ENCODE data around the gene KNDC1.
"Not testable (repeated sequence)": the region's sequence is repeated elsewhere in the genome, so short reads cannot be mapped to it uniquely, and the experiment has no call there.

The KNDC1 gene

DNA sequence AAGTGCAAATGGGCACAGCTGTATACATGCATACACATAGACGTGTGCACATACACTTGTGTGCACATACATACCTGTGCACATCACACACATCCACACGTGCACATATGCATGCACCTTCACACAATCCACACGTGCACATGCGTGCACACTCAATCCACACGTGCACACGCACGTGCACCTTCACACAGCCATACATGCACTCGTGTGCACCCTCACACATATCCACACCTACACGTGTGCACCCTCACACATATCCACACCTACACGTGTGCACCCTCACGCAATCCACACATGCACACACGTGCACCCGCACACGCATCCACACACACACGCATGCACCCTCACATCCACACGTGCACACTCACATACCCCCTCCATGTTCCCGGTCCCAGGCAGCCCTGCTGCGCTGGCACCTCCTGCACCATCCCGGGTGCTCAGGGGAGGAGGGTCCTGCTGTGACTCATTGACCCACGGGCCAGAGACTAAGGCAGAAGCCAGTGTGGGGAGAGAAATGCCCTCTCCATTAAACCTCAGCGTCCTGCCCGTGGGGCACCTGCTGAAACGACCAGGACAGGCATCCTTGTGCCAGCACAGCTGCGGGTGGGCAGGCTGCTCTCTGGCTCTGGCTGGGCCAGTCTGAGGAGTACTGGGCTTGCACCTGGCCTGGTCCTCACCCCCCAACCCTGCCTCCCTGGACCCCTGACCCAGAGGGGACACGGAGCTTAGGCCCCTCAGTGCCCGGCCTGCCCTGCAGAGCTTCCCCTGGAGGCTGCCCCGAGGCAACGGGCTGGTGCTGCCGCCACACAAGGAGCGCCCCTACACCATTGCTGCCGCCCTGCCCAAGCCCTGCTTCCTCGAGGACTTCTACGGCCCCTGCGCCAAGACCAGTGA lies 52.2 kb downstream of the KNDC1 start:
- no peaks in the 10 kb centered on the region for H3K4me1 Mint-ChIP-seq
- H3K4me3 Mint-ChIP-seq, result no peak overlapping the region
- H3K27me3 Mint-ChIP-seq, result peaks cover 4% of the 10 kb centered on the region
- DNase-seq (no peak), ATAC-seq (no peak)
- H3K36me3 Mint-ChIP-seq (ENCODE audit: low read depth), result no peaks in the 10 kb centered on the region
- H3K9me3 Mint-ChIP-seq, result no peaks in the 10 kb centered on the region
- H3K27ac Mint-ChIP-seq, result no peak overlapping the region

DNA sequence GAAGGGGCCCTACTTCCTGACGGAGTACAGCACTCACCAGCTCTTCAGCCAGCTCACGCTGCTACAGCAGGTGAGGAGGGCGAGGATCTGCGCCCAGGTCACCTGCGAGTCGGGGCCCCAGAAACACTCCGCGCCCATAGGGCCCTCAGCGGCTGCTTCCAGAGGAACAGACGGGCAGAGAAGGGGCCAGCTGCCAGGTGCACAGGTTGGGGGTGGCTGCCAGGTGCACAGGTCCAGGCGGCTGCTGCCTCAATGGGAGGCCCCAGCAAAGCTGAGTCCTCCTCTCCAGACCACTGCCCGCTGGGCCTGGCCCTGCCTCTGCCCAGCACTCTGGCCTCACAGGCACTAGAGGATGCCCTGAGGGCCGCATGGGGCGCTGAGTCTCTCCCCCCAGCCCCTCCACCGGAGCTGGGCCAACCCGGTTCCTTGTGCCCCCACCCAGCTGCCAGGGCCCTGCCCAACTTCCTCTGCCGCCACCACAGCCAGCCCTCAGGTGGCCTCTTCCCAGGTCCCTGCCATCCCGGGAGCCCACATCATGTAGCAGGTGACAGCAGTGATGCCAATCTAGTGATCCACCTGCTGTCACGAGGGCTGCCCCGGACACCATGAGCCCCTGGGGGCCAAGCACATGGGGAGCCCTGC lies 53.0 kb downstream of the KNDC1 start:
- no peaks in the 10 kb centered on the region for H3K9me3 Mint-ChIP-seq
- H3K27me3 Mint-ChIP-seq, result peaks cover 4% of the 10 kb centered on the region
- H3K4me1 Mint-ChIP-seq, result no peaks in the 10 kb centered on the region
- no peak overlapping the region for H3K27ac Mint-ChIP-seq
- no peaks in the 10 kb centered on the region for H3K36me3 Mint-ChIP-seq (ENCODE audit: low read depth)
- H3K4me3 Mint-ChIP-seq, result no peak overlapping the region
- DNase-seq (no peak), ATAC-seq (no peak)

DNA sequence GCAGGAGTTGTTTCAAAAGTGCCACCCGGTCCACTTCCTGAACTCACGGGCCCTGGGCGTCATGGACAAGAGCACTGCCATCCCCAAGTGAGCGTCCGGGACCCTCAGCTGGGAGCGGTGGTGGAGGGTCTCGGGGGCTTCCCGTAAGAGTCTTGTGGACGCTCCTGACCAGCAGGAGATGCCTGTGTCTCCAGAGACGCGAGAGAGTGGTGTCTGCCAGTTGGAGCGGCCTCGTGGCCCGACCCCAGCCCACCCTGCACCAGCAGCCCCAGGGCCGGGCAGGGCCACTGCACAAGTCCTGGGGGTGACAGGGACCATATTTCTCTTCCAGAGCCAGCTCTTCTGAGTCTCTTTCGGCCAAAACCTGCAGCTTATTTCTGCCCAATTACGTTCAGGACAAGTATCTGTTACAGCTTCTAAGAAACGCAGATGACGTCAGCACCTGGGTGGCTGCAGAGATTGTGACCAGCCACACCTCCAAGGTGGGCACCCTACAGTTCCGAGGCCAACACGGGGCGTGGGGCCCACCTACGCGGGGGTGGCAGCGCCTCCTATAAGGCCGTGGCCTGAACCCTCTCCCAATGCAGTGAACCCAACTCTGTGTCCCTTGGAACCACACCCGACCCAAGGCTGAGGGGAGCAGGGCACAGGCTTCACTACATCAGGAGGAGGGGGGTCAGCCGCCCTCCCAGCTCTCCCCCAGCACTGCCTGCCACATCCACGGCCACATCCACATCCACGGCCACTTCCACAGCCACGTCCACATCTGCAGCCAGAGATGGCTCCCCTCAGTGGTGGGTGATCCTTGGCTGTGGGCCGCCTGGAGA lies 53.8 kb downstream of the KNDC1 start:
- Mint-ChIP-seq H3K36me3 (ENCODE audit: low read depth) (no peaks in the 10 kb centered on the region), H3K27ac (no peak overlapping the region), H3K27me3 (peaks cover 4% of the 10 kb centered on the region), H3K4me1 (no peaks in the 10 kb centered on the region), H3K9me3 (no peaks in the 10 kb centered on the region), H3K4me3 (no peak overlapping the region)
- DNase-seq, result no peak
- no peak for ATAC-seq

GRCh38 chr10:133214468-133215410 lies 54.7 kb downstream of the KNDC1 start:
- H3K27ac Mint-ChIP-seq, result no peak overlapping the region
- DNase-seq (no peak), ATAC-seq (no peak)
- H3K4me1 Mint-ChIP-seq, result no peaks in the 10 kb centered on the region
- peaks cover 9% of the 10 kb centered on the region for H3K27me3 Mint-ChIP-seq
- no peaks in the 10 kb centered on the region for H3K36me3 Mint-ChIP-seq (ENCODE audit: low read depth)
- no peaks in the 10 kb centered on the region for H3K9me3 Mint-ChIP-seq
- no peak overlapping the region for H3K4me3 Mint-ChIP-seq

DNA sequence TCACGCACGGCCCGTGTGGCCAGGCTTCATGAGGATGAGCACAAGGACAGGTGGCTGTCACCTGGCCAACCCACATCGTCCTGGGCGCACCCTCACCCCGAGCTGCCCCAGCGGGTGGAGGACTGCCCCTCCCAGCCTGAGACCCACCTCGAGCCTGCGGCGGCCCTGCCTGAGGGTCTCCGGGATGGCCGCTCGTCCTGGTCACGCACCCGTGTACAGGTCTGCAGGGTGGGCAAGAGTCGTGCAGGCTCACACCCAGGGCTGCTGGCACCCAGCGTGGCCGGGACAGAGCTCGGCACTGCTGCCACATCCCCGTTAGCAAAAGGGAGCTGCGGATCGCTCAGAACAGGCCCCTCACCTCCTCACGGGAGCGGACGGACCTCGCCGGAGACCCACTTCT lies 55.6 kb downstream of the KNDC1 start:
- Mint-ChIP-seq H3K4me3 (no peak overlapping the region), H3K36me3 (ENCODE audit: low read depth) (no peaks in the 10 kb centered on the region), H3K9me3 (no peaks in the 10 kb centered on the region), H3K27me3 (peaks cover 10% of the 10 kb centered on the region), H3K27ac (no peak overlapping the region), H3K4me1 (no peaks in the 10 kb centered on the region)
- DNase-seq, result no peak
- no peak for ATAC-seq

DNA sequence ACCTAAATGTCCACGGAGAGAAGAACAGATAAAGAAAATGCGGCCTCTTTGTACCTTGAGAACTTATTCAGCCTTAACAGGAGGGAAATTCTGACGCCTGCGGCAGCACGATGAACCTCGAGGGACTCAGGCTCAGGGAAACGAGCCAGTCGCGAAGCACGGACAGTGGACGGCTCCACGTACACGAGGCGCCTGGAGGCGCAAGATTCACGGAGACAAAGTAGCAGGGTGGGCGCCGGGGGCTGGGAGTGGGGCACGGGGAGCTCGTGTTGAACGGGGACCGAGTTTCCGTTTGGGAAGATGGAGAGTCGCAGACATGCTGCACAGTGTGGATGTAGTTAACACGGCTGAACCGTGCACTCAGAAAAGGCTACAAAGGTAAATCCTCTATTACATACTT lies 56.8 kb downstream of the KNDC1 start:
- ATAC-seq (no peak), DNase-seq (no peak)
- H3K27ac Mint-ChIP-seq, result no peak overlapping the region
- no peaks in the 10 kb centered on the region for H3K9me3 Mint-ChIP-seq
- H3K36me3 Mint-ChIP-seq (ENCODE audit: low read depth), result no peaks in the 10 kb centered on the region
- H3K4me1 Mint-ChIP-seq, result no peaks in the 10 kb centered on the region
- no peak overlapping the region for H3K4me3 Mint-ChIP-seq
- H3K27me3 Mint-ChIP-seq, result peaks cover 19% of the 10 kb centered on the region

DNA sequence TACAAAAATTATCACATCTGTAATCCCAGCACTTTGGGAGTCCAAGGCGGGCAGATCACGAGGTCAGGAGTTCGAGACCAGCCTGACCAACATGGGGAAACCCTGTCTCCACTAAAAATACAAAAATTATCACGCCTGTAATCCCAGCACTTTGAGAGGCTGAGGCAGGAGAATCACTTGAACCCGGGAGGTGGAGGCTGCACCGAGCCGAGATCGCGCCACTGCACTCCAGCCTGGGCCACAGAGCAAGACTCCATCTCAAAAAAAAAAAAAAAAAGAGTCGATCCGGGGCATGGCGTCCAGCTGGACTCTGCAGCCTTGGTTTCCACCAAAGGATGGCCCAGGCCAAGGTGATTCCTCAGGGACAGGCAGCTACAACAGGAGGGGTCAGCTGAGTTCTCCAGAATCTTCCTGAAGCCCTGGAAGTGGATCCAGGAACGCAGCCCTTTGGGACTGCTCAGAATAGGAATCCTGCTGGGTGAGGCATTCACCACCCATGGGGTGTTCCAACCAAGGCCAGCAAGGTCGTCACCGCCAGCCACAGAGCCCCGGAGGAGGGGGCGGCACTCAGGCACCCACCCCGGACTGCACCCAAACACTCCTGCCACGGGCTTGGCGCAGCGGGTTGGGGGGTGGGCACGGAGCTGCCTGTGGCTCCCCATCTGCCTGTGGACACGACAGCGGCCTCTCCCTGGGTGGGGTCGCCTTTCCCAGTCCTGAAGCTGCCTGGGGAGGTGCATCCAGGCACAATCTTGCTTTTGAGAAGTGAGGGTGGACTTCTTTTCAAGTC lies 58.0 kb downstream of the KNDC1 start:
- H3K36me3 Mint-ChIP-seq (ENCODE audit: low read depth), result no peaks in the 10 kb centered on the region
- no peaks in the 10 kb centered on the region for H3K9me3 Mint-ChIP-seq
- H3K4me1 Mint-ChIP-seq, result no peaks in the 10 kb centered on the region
- H3K4me3 Mint-ChIP-seq, result no peak overlapping the region
- peaks cover 19% of the 10 kb centered on the region for H3K27me3 Mint-ChIP-seq
- DNase-seq (no peak), ATAC-seq (no peak)
- H3K27ac Mint-ChIP-seq, result no peak overlapping the region

DNA sequence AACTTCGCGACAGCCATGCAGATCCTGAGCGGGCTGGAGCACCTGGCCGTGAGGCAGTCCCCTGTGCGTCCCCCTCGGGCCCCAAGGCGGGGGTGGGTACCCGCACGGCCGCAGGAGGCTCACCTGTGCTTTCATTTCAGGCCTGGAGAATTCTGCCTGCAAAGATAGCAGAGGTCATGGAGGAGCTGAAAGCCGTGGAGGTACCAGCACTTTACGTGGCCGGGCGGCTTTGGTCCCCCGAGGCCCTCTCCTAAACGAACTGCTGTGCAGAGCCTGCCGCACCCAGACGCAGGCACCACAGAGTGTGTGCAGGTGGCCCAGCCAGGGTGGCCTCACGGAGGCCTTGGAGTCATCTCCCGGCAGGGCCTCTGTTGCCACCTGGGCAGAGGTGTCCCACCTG lies 58.9 kb downstream of the KNDC1 start:
- DNase-seq (no peak), ATAC-seq (no peak)
- Mint-ChIP-seq H3K36me3 (ENCODE audit: low read depth) (no peaks in the 10 kb centered on the region), H3K4me1 (no peaks in the 10 kb centered on the region), H3K27me3 (peaks cover 21% of the 10 kb centered on the region), H3K9me3 (no peaks in the 10 kb centered on the region), H3K4me3 (no peak overlapping the region), H3K27ac (no peak overlapping the region)

- Mint-ChIP-seq H3K4me3 (no peak overlapping the region), H3K9me3 (no peaks in the 10 kb centered on the region), H3K4me1 (no peaks in the 10 kb centered on the region), H3K36me3 (ENCODE audit: low read depth) (no peaks in the 10 kb centered on the region), H3K27me3 (peaks cover 21% of the 10 kb centered on the region), H3K27ac (no peak overlapping the region)
- ATAC-seq (no peak), DNase-seq (no peak)
Measured at GRCh38 chr10:133219782-133220181, 59.8 kb downstream of the KNDC1 start.

DNA sequence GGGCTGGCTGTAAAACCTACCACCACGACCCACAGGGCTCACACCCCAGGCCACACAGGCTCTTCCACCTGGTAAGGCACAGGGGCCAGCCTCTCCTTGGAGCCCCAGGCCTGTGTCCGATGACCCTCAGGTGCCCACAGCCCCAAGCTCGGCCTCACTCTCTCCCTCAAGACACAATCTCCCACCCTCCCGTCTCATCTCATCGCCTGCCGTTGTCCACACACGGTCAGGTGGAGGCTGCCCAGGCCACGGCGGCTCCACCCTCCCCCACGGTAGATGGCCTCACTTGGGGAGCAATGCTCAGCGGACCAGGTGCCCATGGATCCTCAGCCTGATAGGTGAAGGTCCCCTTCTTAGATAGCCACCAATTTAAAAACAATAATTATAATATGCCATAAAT lies 61.3 kb downstream of the KNDC1 start:
- no peaks in the 10 kb centered on the region for H3K36me3 Mint-ChIP-seq (ENCODE audit: low read depth)
- no peak overlapping the region for H3K27ac Mint-ChIP-seq
- H3K4me3 Mint-ChIP-seq, result no peak overlapping the region
- DNase-seq (no peak), ATAC-seq (no peak)
- H3K27me3 Mint-ChIP-seq, result peaks cover 23% of the 10 kb centered on the region
- peaks cover 9% of the 10 kb centered on the region for H3K4me1 Mint-ChIP-seq
- no peaks in the 10 kb centered on the region for H3K9me3 Mint-ChIP-seq

DNA sequence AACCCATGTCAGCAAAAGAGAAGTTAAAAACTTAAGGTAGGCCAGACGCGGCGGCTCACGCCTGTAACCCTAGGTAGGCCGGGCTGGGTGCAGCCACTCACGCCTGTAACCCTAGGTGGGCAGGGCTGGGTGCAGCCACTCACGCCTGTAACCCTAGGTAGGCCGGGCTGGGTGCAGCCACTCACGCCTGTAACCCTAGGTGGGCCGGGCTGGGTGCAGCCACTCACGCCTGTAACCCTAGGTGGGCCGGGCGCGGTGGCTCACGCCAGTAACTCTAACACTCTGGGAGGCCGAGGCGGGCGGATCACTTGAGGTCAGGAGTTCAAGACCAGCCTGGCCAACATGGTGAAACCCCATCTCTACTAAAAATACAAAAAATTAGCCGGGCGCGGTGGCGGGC lies 61.7 kb downstream of the KNDC1 start:
- not testable (repeated sequence) for H3K4me3 Mint-ChIP-seq; H3K9me3 Mint-ChIP-seq; DNase-seq; H3K27ac Mint-ChIP-seq; ATAC-seq; H3K36me3 Mint-ChIP-seq (ENCODE audit: low read depth)
- peaks cover 24% of the 10 kb centered on the region for H3K27me3 Mint-ChIP-seq
- H3K4me1 Mint-ChIP-seq, result peaks cover 13% of the 10 kb centered on the region

DNA sequence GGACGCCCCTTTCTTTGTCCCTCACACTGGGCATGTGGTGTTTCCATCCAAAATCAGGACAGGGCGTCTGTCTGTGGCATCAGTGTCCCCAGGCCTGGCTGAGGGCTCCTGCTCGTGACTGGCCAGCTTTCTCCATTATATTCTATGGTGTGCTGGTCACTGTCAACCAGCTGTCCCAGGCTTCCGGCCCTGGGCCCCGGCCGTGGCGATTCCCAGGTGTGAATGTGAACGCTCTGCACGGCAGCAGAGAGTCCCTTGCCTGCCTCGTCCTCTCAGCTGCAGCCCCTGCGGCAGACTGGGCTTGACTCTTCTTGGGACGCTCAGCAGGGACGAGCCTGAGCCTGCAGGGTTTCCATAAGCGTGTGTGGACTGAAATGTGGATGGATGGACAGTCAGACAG lies 64.1 kb downstream of the KNDC1 start:
- H3K4me1 Mint-ChIP-seq, result peaks cover 18% of the 10 kb centered on the region
- H3K27ac Mint-ChIP-seq, result no peak overlapping the region
- ATAC-seq, result no peak
- no peaks in the 10 kb centered on the region for H3K36me3 Mint-ChIP-seq (ENCODE audit: low read depth)
- no peak overlapping the region for H3K4me3 Mint-ChIP-seq
- DNase-seq, result no peak
- H3K9me3 Mint-ChIP-seq, result no peaks in the 10 kb centered on the region
- peaks cover 42% of the 10 kb centered on the region for H3K27me3 Mint-ChIP-seq

DNA sequence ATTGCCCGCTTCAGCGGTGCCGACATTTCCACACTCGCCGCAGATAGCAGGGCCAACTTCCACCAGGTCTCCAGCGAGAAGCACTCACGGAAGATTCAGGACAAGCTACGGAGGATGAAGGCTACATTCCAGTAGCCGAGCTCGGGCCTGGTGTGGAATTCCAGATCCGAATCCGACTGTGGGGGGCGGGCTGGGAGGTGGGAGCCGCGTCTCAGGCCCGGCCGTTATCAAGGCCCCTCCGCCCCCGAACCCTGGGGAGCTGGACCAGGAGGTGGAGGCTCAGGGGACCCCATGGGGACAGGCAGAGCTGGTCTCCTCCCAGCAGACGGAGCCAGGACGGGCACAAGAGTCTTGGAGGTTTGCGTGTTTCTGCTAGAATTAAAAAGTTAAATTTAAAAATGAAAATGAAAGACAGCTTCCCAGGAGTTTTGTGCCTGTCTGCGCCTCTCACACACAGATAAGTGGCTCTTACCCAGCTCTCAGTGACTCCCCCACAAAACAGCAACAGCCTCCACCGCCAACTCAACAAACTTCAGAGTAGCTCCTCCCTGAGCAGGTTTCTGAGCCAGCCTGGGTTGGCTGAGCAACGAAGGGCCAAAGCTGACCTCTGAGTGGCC lies 64.8 kb downstream of the KNDC1 start:
- Mint-ChIP-seq H3K4me1 (peaks cover 24% of the 10 kb centered on the region), H3K36me3 (ENCODE audit: low read depth) (no peaks in the 10 kb centered on the region), H3K27me3 (peaks cover 41% of the 10 kb centered on the region), H3K9me3 (no peaks in the 10 kb centered on the region), H3K27ac (no peak overlapping the region), H3K4me3 (no peak overlapping the region)
- DNase-seq, result no peak
- ATAC-seq, result no peak

Data from activated naive CD8-positive, alpha-beta T cell treated with anti-CD3 and anti-CD28 coated beads, Interleukin-2, amount 50 U/mL, for 24 hours (primary cell).